IPS-18a (cell line): ENCODE measurements around the gene CISH.

ENCODE experiments used
- H3K27ac ChIP-seq: one replicate; pipeline ENCODE4 v1.5.1; 2013; ENCODE audit warnings: low read length
- H3K27me3 ChIP-seq: one replicate; pipeline ENCODE4 v1.6.1; 2013; ENCODE audit warnings: mild to moderate bottlenecking, low read length; ENCODE audit not compliant: control insufficient read depth, insufficient read depth
- H3K36me3 ChIP-seq: one replicate; pipeline ENCODE4 v1.6.1; 2013; ENCODE audit warnings: low read depth, low read length; ENCODE audit not compliant: control insufficient read depth
- H3K4me1 ChIP-seq: one replicate; pipeline ENCODE4 v1.6.1; 2013; ENCODE audit warnings: low read depth, low read length; ENCODE audit not compliant: control insufficient read depth
- H3K4me3 ChIP-seq: one replicate; pipeline ENCODE4 v1.5.1; 2013; ENCODE audit warnings: low read length
- H3K9ac ChIP-seq: one replicate; pipeline ENCODE4 v1.6.1; 2013; ENCODE audit warnings: mild to moderate bottlenecking, low read length, moderate library complexity
- H3K9me3 ChIP-seq: one replicate; pipeline ENCODE4 v1.6.1; 2013; ENCODE audit warnings: low read depth, low read length; ENCODE audit not compliant: control insufficient read depth

Gene CISH, protein sequence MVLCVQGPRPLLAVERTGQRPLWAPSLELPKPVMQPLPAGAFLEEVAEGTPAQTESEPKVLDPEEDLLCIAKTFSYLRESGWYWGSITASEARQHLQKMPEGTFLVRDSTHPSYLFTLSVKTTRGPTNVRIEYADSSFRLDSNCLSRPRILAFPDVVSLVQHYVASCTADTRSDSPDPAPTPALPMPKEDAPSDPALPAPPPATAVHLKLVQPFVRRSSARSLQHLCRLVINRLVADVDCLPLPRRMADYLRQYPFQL

GRCh38 chr3:50611464-50612233, at the start of gene CISH:
Gene CISH (minus strand): TSS chr3:50611774. CDS start chr3:50611650, 124 bp downstream.
- H3K27ac ChIP-seq = no peak within 1 kb of the TSS

DNA sequence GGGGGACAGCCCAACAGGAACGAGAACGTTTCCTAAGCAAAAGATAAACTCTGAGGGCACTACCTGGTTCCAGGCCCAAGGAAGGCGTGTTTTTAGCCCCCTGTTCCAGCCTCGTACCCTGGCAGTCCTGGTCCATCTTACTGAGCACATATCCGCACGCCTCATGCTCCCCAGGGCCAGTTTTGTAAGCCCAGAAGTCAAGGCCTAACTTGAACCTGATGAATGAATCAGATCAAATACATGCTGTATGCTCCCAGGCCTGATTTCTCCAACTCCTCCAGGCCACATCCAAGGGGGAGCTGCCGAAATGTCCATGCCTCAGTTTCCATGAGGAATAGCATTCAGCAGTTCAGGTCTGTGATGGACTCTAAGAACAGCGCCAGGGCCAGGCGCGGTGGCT, 48.8 kb upstream of the CISH start:
- no peaks in the 10 kb centered on the region for H3K9me3 ChIP-seq
- H3K27me3 ChIP-seq = no peaks in the 10 kb centered on the region
- no peak overlapping the region for H3K4me3 ChIP-seq
- no peaks in the 10 kb centered on the region for H3K36me3 ChIP-seq
- H3K9ac ChIP-seq = no peak overlapping the region
- H3K4me1 ChIP-seq = no peaks in the 10 kb centered on the region
- H3K27ac ChIP-seq = no peak overlapping the region

More at GRCh38 chr3:50611464-50612233, at the start of gene CISH:
- Histone ChIP-seq H3K4me3 (peak within 1 kb of the TSS; percentile 63), H3K9me3 (no peaks in the 10 kb centered on the region), H3K4me1 (peaks cover 7% of the 10 kb centered on the region), H3K36me3 (no peaks in the 10 kb centered on the region), H3K9ac (peak within 1 kb of the TSS; percentile 47), H3K27me3 (peaks cover 46% of the 10 kb centered on the region)

GRCh38 chr3:50658831-50659230, 47.3 kb upstream of the CISH start:
- H3K4me3 ChIP-seq = no peak overlapping the region
- no peak overlapping the region for H3K9ac ChIP-seq
- no peaks in the 10 kb centered on the region for H3K36me3 ChIP-seq
- no peaks in the 10 kb centered on the region for H3K4me1 ChIP-seq
- H3K27ac ChIP-seq = no peak overlapping the region
- no peaks in the 10 kb centered on the region for H3K9me3 ChIP-seq
- H3K27me3 ChIP-seq = no peaks in the 10 kb centered on the region

- Histone ChIP-seq H3K27me3 (no peaks in the 10 kb centered on the region), H3K36me3 (no peaks in the 10 kb centered on the region), H3K4me3 (no peak overlapping the region), H3K4me1 (no peaks in the 10 kb centered on the region), H3K9ac (no peak overlapping the region), H3K9me3 (no peaks in the 10 kb centered on the region), H3K27ac (no peak overlapping the region)
Observed at GRCh38 chr3:50658416-50658815, 46.8 kb upstream of the CISH start.

DNA sequence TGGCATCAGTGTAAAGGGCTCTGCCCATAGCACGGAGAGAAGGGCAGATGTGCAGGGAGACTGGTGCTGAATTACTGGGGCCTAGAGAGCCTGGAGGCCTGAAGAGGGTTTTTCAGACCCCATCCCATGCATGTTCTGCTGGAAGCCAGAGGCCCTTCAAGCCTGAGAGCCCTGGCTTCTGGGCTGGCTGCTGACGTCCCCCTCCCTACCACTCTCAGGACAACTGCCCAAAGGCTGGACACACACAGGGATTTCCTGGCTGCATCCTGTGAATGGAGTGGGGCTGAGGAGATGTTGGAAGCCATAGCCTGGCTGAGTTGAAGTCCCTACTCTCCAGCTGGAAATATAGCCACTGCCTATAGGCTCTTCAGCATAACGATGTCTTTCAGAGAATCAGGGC, 46.2 kb upstream of the CISH start:
- Histone ChIP-seq H3K36me3 (no peaks in the 10 kb centered on the region), H3K4me1 (no peaks in the 10 kb centered on the region), H3K27ac (no peak overlapping the region), H3K27me3 (no peaks in the 10 kb centered on the region), H3K4me3 (no peak overlapping the region), H3K9ac (no peak overlapping the region), H3K9me3 (no peaks in the 10 kb centered on the region)

DNA sequence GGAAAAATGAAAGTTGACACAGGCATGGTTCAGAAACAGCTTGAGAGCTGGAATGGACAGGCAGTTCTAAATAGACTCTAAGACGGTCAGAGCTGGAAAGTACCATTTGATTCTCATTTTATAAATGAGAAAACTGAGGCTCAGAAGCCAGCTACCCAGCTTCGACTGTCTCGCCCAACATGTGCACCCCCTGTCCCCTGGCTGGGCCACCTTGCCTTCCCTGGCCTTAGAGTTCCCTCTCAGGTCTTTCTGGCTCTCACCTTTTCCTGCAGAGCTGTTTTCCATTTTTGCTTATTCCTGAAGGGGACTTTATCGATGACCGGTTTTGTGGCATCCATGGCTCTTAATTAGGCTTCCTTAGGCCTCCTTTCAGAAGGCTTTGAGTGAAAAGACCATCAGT, 45.8 kb upstream of the CISH start:
- Histone ChIP-seq H3K27ac (no peak overlapping the region), H3K27me3 (no peaks in the 10 kb centered on the region), H3K9ac (no peak overlapping the region), H3K36me3 (no peaks in the 10 kb centered on the region), H3K4me3 (no peak overlapping the region), H3K9me3 (no peaks in the 10 kb centered on the region), H3K4me1 (peaks cover 2% of the 10 kb centered on the region)

GRCh38 chr3:50656417-50657195, 45.0 kb upstream of the CISH start:
- Histone ChIP-seq H3K27me3 (no peaks in the 10 kb centered on the region), H3K9ac (no peak overlapping the region), H3K36me3 (no peaks in the 10 kb centered on the region), H3K4me1 (peaks cover 10% of the 10 kb centered on the region), H3K9me3 (no peaks in the 10 kb centered on the region), H3K27ac (no peak overlapping the region), H3K4me3 (no peak overlapping the region)

DNA sequence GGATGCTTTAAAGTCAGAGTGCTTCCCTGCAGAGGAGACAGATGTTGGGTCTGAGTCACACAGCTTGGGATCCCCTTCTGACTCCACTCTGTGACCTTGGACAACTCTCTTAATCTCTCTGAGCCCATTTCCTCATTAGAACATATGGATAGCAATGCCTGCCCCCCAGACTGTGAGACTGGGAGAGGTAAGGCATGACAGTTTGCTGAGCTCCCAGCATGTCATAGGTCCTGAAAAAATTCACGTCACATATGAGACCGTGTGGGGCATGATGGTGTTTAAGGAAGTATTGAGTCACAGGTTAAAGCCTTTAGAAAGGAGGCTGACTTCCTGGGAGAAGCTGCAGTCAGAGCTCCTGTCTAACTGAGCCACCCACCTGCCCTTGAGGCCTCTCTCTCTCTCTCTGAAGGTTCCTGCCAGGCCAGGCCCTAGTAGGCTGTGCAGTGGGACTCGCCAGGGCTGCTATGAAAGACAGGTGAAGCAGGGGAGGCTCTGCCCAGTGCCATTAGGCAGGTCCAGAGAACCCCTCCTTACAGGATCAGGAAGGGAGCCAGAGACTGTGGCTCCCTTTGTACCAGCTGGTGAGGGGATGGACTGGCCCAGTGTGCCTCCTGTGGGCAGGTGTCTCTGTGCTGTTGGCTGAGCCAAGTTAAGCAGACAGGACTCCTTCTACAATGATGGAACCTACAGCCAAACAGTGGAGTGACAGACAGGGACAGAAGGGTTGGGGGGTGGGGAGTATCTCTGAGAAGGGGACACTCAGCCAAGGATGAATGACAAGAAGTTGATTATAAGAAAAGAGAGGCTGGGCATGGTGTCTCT, 43.6 kb upstream of the CISH start:
- H3K27me3 ChIP-seq = no peaks in the 10 kb centered on the region
- H3K9ac ChIP-seq = no peak overlapping the region
- no peak overlapping the region for H3K4me3 ChIP-seq
- H3K27ac ChIP-seq = no peak overlapping the region
- H3K9me3 ChIP-seq = no peaks in the 10 kb centered on the region
- H3K36me3 ChIP-seq = no peaks in the 10 kb centered on the region
- peaks cover 13% of the 10 kb centered on the region for H3K4me1 ChIP-seq

DNA sequence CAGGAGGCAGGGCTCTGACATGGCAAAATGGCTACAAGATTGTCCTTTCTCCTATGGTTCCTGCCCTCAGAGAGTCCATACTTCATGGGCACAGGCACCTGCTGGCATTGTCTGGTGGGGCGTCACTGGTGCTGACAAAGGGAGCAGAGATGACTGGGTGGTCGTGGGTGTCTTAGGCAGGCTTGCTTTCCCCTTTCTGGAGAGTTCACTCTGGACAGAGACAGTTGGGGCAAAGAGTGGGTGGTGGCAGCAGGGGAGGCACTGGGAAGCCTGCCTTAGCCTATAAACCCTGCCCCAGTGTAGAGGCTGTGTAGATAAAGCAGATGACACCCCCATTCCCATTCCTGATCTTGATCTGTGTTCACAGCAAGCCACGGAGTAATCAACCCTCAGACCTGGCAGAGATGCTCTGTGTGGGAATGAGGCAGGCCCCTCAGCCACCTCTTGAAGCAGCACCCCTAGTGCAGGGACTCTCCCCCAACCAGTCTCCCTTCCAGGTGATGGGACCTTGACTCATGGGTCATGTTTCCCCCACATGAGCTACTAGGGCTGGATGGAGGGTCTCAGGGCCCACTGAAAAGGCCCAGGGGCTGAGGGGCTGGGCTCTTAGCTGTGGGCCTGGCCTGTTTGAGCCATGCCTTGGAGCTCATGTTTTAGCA, 42.5 kb upstream of the CISH start:
- Histone ChIP-seq H3K4me3 (no peak overlapping the region), H3K27me3 (no peaks in the 10 kb centered on the region), H3K36me3 (no peaks in the 10 kb centered on the region), H3K9ac (no peak overlapping the region), H3K9me3 (no peaks in the 10 kb centered on the region), H3K27ac (no peak overlapping the region), H3K4me1 (peaks cover 13% of the 10 kb centered on the region)

- peaks cover 13% of the 10 kb centered on the region for H3K4me1 ChIP-seq
- H3K9ac ChIP-seq = no peak overlapping the region
- H3K4me3 ChIP-seq = no peak overlapping the region
- no peak overlapping the region for H3K27ac ChIP-seq
- no peaks in the 10 kb centered on the region for H3K27me3 ChIP-seq
- no peaks in the 10 kb centered on the region for H3K36me3 ChIP-seq
- H3K9me3 ChIP-seq = no peaks in the 10 kb centered on the region
Observed at GRCh38 chr3:50652709-50653108, 41.1 kb upstream of the CISH start.
